ENCODE measurements around the gene AGBL4.

Gene AGBL4

GRCh38 chr1:48675251-48675650, 1348.5 kb downstream of the AGBL4 start:
- DNase-seq: no peak

GRCh38 chr1:48674641-48675040, 1349.1 kb downstream of the AGBL4 start:
- no peak for DNase-seq

- no peak for DNase-seq
Measured at GRCh38 chr1:48673332-48674105, 1350.2 kb downstream of the AGBL4 start.

GRCh38 chr1:48671578-48671977, 1352.2 kb downstream of the AGBL4 start:
- no peak for DNase-seq

GRCh38 chr1:48670234-48671020, 1353.3 kb downstream of the AGBL4 start:
- no peak for DNase-seq

GRCh38 chr1:48668339-48668738, 1355.4 kb downstream of the AGBL4 start:
- no peak for DNase-seq

GRCh38 chr1:48667782-48668181, 1356.0 kb downstream of the AGBL4 start:
- no peak for DNase-seq

GRCh38 chr1:48665708-48666407, 1357.9 kb downstream of the AGBL4 start:
- no peak for DNase-seq

- no peak for DNase-seq
Measured at GRCh38 chr1:48661726-48662463, 1361.9 kb downstream of the AGBL4 start.

- DNase-seq: no peak
Measured at GRCh38 chr1:48659801-48660200, 1364.0 kb downstream of the AGBL4 start.

GRCh38 chr1:48657413-48657812, 1366.3 kb downstream of the AGBL4 start:
- DNase-seq: no peak

GRCh38 chr1:48654606-48655210, 1369.0 kb downstream of the AGBL4 start:
- no peak for DNase-seq

GRCh38 chr1:48652334-48652733, 1371.4 kb downstream of the AGBL4 start:
- DNase-seq: no peak

GRCh38 chr1:48649880-48650279, 1373.9 kb downstream of the AGBL4 start:
- DNase-seq: no peak

GRCh38 chr1:48645883-48646282, 1377.9 kb downstream of the AGBL4 start:
- no peak for DNase-seq

- DNase-seq: no peak
Measured at GRCh38 chr1:48644905-48645605, 1378.7 kb downstream of the AGBL4 start.

- no peak for DNase-seq
Measured at GRCh38 chr1:48644190-48644900, 1379.4 kb downstream of the AGBL4 start.

GRCh38 chr1:48643193-48643592, 1380.6 kb downstream of the AGBL4 start:
- no peak for DNase-seq

GRCh38 chr1:48640836-48641492, 1382.8 kb downstream of the AGBL4 start:
- DNase-seq: no peak

GRCh38 chr1:48629867-48630266, 1393.9 kb downstream of the AGBL4 start:
- no peak for DNase-seq

- DNase-seq: no peak
Measured at GRCh38 chr1:48627486-48627885, 1396.3 kb downstream of the AGBL4 start.
